GM12892 (cell line): ENCODE results near the gene SBDS.
"Not testable (repeated sequence)": the region's sequence is repeated elsewhere in the genome, so short reads cannot be mapped to it uniquely, and the experiment has no call there.

ENCODE experiments used
- POLR2A ChIP-seq: IDR thresholded peaks from 2 replicates; pipeline ENCODE4 v1.6.1; 2011; ENCODE audit warnings: low read depth, low read length, control low read depth
- POLR2AphosphoS5 ChIP-seq: IDR thresholded peaks from 2 replicates; pipeline ENCODE4 v1.6.1; 2011; ENCODE audit warnings: low read depth, low read length, control low read depth
- TAF1 ChIP-seq: IDR thresholded peaks from 2 replicates; pipeline ENCODE4 v1.6.1; 2011; ENCODE audit warnings: low read depth, mild to moderate bottlenecking, control low read depth, low read length, borderline replicate concordance

DNA sequence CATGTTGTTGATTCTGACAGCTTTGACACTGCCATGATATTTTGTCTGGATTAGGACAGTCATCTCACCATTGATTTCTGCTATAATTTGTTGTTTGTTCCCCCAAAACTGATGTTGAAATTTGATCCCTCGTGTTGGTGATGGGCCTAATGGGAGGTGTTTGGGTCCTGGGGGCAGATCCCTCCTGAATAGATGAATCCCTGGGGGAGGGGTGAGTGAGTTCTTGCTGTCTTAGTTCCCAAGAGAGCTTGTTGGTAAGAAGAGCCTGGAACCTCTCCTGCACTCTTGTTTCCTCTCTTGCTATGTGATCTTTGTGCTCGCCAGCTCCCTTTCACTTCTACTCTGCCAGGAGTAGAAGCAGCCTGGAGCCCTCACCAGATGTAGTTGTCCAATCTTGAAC lies 8.8 kb upstream of the SBDS start:
- not testable (repeated sequence) for TF ChIP-seq POLR2AphosphoS5, POLR2A, TAF1
